HG03064 (cell line): ENCODE data around the gene C1GALT1.

Experiments
- ATAC-seq: cut with Tn5 transposase; IDR thresholded peaks from one replicate; pipeline ENCODE4 v1.9.1; 2021; ENCODE audit warnings: low read depth; ENCODE audit not compliant: unreplicated experiment

C1GALT1 gene

DNA sequence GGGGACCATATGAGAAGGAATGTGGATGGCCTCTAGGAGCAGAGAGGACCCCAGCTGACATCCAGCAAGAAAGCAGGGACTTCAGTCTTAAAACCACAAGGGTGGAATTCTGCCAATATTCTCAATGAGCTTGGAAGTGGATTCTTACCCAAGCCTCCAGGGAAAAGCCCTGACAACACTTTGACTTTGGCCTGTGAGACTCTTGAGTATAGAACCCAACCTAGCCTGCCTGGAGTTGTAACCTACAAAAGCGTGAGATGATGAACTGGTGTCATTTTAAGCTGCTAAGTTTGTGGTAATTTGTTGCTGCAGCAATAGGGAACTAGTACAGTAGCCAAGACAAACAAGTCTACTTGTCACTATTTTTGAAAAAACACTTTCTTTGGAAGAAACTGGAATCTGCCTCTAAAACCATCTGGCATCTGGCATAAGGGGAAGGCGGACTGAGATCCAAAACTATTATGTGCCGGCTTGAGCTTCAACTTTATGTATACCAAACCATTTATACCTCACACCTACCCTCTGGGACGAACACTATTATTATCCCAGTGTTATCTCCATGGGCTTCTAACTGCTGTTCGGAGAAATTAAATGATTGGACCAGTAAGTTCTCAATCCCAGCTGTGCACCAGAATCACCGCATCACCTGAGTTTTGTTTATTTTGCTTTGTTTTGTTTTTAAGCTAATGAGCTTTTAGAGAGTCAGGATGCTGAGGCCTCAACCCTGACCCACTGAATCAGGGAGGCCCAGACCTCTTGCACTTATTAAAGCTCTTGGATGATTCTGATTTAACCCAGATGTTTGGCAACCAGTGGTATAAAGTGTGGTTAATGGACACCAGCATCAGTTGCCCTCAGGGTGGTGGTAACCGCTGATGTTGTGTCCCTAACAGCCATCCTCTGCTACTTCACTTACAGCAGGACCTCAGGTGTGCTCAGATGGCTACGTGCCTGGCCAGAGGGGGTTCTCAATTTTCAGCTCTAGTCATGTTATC, 83.0 kb downstream of the C1GALT1 start:
- ATAC-seq, result no peak

DNA sequence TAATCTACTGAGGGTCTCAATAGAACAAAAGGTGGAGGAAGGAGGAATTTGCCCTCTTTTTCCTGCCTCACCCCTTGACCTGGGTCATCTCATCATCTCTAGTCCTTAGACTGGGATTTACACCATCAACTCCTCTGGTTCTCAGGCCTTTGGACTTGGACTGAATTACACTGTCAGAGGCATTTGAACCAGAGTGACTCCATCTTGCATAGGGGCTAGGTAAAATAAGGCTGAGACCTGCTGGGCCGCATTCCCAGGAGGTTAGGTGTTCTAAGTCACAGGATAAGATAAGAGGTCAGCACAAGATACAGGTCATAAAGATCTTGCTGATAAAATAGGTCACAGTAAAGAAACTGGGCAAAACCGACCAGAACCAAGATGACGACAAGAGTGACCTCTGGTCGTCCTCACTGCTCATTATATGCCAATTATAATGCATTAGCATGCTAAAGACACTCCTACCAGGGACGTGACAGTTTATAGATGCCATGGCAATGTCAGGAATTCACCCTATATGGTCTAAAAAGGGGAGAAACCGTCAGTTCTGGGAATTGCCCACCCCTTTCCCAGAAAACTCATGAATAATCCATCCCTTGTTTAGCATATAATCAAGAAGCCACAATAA, 84.0 kb downstream of the C1GALT1 start:
- ATAC-seq, result no peak

DNA sequence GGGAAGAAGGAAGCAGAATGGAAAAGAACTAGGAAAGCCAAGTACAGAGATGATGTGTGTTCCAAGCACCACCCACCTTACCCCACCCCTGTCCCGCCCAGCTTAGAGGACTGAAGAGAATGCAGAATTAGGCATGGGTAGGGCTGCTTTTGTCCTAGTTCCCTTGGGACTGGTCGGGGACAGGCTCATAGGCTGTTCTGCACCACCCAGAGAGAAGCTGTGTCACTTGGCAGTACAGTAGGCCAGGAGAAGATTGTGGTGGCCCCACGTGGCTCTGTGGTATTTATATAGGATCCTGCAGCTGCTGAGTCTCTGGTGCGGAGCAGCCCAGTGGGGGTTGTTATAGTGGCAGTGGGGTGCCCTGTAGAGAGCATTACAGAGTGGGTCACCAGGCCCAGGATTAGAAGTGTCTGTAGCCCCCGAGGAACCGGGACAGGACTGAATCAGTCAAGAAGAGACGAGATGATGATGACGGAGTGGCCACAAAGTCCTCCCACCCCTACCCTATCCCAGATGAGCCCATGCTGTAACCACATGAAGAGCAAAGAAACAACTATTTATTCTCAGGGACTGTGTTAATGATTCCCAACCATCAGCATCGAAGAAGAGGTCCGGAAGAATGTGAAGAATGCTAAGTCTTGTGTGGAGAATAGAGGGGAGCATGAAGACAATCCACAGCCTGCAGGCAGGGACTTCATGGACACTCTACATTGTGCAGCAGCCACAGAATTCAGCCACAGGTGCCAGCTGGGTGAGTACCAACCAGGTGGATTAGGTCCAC, 88.9 kb downstream of the C1GALT1 start:
- ATAC-seq, result no peak

DNA sequence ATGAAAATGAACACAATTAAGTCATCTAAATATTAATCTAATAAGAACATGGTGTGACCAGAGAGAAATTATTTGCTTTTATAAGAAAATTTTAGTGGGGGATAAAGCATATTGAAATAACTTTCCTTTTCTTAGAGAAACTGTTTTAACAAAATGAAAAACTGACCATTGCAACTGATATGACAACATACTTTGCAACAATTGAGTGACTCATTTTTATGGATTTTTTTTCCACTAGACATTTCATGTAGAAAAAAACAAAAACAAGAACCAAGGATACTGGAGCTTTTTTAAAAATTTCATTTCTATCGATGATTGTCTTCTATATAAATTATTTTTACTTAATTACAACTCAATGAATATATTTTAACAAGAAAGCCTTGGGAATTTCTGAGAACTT, 90.0 kb downstream of the C1GALT1 start:
- ATAC-seq, result no peak

DNA sequence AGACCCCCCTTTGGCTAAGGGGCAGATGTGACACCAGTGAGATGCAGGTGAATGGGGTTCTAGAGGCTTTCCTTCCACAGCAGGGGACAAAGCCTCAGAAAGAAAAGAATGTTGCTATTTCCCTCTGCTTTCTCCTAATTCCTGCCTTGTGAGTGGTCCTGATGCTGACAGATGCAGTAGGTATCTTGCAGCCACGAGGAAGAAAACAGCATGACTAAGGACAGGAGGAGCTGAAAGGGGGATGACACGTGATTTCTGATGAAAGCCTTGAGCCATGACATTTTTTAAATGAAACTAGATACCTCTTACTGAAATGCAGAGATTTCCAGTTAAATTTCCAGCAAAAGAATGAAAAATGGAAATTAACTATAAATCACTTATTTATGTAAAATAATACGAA, 92.4 kb downstream of the C1GALT1 start:
- no peak for ATAC-seq

DNA sequence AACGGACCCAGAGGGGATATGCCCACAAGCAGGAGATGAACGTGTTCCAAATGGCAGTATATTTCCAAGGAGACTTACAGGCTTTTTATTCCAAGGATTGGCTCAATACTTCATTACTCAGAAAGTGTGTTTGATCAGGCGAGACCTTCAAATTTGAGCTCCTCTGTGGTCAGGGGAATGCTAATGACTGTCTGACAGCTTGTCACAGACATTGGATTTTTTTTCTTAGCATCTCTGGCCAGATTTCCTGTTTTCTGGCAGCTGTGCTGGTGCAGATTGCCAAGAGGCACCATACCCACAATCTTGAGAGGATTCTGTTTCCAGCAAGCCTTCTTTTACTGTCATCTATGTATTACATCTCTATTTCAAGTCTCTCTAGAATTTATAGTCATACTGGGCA, 93.8 kb downstream of the C1GALT1 start:
- no peak for ATAC-seq

DNA sequence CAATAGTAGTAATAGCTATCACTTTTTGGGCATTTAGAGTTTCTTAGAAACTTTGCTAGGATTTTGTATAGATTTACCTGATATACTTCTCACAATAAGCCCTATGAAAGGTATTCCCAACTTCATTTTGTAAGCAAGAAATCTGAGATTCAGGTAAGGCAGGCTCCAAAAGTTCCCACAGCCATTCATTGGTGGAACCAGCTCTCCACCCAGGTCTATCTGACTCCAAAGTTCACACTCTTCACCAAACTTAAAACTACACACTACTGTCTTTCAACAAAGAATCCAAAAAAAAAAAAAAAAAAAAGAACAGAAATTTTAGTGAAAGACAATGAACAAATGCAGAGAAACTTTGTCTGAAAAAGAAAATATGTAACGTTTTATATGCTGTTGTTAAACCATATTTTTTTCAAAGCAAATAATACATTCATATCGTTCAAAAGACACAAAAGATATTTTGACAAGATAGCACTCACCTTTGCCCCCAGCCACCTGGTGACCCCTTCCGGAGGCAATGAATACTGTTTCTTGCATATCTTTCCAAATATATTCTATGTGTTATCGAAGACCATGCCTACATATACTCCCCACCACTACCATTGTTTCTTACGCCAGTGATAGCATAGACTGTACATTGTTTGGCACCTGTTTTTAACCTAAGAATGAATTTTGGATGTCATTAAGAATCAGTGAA, 108.2 kb downstream of the C1GALT1 start:
- ATAC-seq, result no peak

DNA sequence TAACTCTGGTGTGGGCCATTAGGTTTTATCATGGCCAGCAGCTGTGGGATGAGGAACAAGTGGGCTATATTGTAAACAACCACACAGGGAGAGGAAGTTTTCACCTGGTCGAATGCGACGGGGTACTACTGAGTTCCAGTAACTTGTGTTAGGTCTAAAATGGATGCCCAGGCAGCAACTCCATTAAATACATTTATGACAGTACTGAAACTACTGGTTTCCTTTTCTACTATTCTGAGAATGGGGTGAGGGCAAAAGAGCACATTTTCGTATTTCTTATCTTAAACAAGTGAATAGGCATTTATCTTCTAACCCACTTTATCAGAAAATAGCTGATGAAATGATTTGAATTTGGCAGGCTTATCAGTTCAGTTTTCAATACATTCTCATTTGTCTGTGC, 109.7 kb downstream of the C1GALT1 start:
- no peak for ATAC-seq

DNA sequence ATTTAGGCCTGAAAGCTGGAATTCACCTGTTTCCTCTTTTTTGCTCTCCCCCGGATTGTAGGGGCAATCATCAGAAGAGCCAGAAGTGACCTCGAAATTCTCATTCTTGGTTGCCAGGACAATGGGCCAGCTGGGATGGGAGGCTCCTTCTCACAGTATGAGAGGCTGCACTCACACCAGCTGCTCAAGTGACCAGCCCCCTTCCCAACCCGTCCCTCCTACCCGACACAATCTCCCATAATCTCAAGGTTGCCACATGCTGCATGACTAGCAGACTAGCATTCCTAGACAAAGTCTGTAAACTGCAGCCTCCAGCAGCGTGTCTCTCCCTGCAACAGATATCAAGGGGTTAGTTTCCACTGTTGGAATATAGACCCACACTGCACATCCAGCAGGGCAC, 110.3 kb downstream of the C1GALT1 start:
- no peak for ATAC-seq

DNA sequence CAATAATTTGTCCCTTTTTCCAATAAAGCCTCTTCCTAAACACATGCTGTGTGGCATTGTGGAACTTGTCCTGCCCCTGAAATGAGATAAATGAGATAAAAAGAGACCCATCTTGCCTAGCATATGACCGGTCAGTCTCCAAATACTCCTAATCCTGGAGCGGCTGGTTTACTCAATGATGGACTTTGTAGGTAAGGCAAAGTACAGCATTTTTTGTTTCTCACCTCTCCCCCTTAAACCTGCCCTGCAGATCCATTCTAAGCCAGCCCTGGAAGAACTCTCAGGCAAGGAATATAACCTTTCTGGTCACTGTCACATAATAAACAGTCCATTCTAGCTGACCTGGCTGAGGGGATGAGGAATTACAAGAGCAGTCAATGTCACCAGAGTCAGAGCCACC, 110.7 kb downstream of the C1GALT1 start:
- no peak for ATAC-seq

DNA sequence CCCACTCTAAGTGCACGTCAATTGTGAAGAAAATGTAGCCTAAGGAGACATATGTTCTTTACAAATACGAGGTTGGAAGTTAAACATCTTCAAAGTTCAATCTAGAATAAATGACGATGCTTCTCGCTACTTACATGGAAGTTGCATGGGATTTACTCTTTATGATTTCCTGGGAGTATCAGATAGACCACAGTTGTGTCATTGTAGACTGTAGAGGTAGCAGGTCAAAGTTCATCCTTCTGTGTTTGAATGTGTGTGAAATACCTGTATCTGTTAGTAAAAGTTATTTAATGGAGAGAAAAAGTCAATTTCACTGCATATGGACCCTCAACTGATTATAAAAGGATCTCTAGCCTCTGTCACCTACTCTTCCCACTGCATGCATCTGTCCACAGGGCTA, 112.6 kb downstream of the C1GALT1 start:
- no peak for ATAC-seq
